T-helper 17 cell (primary cell): ENCODE data around the gene HSD17B10. TPM values are rescaled to one million over a fixed set of nuclear protein-coding genes. Genes with fewer than 3 reads are reported as not detected.
"Not testable (repeated sequence)": the region's sequence is repeated elsewhere in the genome, so short reads cannot be mapped to it uniquely, and the experiment has no call there.

Experiments
- ATAC-seq: fragments of 150-1000 bp; cut with Tn5 transposase; 2 replicates; pipeline ENCODE4 v1.10.0; 2021; ENCODE audit warnings: mild to moderate bottlenecking, moderate library complexity
- DNase-seq, 3 donors: peaks; one replicate each; pipeline versions ENCODE4 v3.0.0 to v3.0.0-alpha.2; 2020 to 2021
- H3K9me3 ChIP-seq: one replicate; pipeline ENCODE4 v1.7.0; 2013; ENCODE audit warnings: low read length, mild to moderate bottlenecking; ENCODE audit not compliant: control insufficient read depth, poor library complexity, severe bottlenecking
- H3K27ac Mint-ChIP-seq: one replicate; pipeline ENCODE4 v1.8.0; 2022; ENCODE audit warnings: mild to moderate bottlenecking, moderate library complexity, mixed read lengths
- H3K27me3 Mint-ChIP-seq: one replicate; pipeline ENCODE4 v1.8.0; 2022; ENCODE audit warnings: mixed read lengths
- H3K36me3 Mint-ChIP-seq: one replicate; pipeline ENCODE4 v1.8.0; 2022; ENCODE audit warnings: low read depth, mixed read lengths
- H3K4me1 Mint-ChIP-seq: one replicate; pipeline ENCODE4 v1.8.0; 2022; ENCODE audit warnings: mild to moderate bottlenecking, mixed read lengths
- H3K4me3 Mint-ChIP-seq: one replicate; pipeline ENCODE4 v1.8.0; 2022; ENCODE audit warnings: mild to moderate bottlenecking, moderate library complexity, mixed read lengths
- total RNA-seq, 4 donors: library from RNA in 2 of 4; stranded (reverse) in 2 of 4; gene quantifications; one replicate each; pipeline ENCODE4 v1.2.3 and lab custom pipeline; 2022 to 2026

Gene HSD17B10
- total RNA-seq, 2 donors from 2014 or later, result 41.0 to 43.4 TPM

DNA sequence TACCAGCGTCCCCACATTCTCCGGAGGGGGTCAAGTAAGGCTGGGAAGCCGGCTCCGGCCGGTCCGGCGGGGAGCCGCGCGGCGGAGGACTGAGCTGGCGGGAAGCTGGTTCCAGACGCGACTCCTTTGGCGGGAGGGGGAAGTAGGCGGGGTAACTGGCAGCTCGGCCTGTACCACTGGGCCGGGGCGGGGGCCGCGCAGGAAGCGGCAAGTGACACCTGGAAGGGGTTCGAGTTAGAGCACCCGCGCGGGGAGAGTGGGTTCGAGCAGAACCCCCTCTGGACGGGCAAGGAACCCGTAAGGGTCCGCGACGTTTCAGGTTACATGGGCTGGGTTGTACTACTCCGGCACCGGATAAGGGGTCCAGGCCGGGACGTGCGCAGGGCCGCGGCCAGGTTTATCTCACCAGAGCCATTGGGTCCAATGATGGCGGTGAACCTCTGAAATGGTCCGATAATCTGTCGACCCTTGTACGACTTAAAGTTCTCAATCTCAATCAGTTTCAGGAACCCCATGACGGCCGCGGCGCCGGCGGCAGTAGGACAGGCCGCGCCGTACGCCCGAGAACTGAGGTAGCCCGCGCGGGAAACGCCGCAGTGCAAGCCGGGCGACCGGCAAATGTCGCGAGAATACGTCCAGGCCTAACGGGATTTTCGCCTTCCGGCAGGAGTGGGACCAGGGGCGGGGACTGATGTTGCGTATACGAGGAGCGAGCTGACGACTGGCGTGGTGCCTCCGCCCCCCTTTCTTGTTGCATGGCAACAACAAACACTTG, 11.9 kb downstream of the HSD17B10 start, which contains the start of gene SMC1A:
SMC1A (minus strand) TSS at position 569 of the 775 bp plus-strand sequence; CDS start at position 515, 54 bp downstream.
- Mint-ChIP-seq H3K4me1 (peaks cover 23% of the 10 kb centered on the region), H3K36me3 (peaks cover 2% of the 10 kb centered on the region), H3K4me3 (peak within 1 kb of the TSS; percentile 96), H3K27me3 (no peaks in the 10 kb centered on the region), H3K27ac (peak within 1 kb of the TSS; percentile 95)
- no peaks in the 10 kb centered on the region for H3K9me3 ChIP-seq
- DNase-seq, result peak; percentile 81 to 91 (median 88)
- peak; percentile 87 for ATAC-seq

DNA sequence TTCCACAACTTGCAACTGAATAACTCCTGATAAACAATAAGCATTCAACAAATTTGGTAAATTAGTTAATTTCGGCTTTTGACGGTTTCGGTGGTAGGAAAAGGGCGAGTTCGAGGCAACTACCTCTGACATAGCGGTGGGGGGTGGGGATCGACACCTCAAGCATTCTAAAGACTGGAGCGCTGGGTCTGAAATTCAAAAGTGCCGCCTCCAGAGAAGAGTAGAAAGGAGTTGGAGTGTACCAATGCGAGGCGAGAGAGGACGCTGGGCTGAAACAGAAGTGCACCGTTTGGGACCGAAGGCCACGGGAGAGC, 12.4 kb downstream of the HSD17B10 start:
- Mint-ChIP-seq H3K36me3 (peaks cover 2% of the 10 kb centered on the region), H3K4me3 (peak overlapping the region; percentile 96), H3K27ac (peak overlapping the region; percentile 95), H3K27me3 (no peaks in the 10 kb centered on the region), H3K4me1 (peaks cover 23% of the 10 kb centered on the region)
- H3K9me3 ChIP-seq, result no peaks in the 10 kb centered on the region
- ATAC-seq, result peak; percentile 32
- no peak for DNase-seq

DNA sequence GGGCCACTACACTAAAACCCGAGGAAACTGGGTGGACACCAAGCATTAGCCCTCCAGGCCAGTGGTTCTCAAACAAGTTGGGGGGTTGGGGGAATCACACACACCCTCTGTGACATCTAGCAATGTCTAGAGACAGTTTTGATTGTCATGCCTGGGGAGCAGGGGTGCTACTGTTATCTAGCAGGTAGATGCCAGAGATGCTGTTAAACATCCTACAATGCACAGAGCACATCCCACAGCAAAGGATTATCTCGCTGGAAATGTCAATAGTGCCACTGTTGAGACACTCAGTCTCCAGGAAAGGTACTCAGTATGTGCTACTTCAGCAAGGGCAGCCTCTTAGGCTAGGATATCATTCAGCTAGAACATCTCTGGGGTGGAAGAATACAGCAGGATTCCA, 13.0 kb downstream of the HSD17B10 start:
- no peaks in the 10 kb centered on the region for H3K27me3 Mint-ChIP-seq
- no peaks in the 10 kb centered on the region for H3K9me3 ChIP-seq
- H3K4me1 Mint-ChIP-seq, result peaks cover 23% of the 10 kb centered on the region
- H3K27ac Mint-ChIP-seq, result peak overlapping the region; percentile 95
- peak overlapping the region; percentile 96 for H3K4me3 Mint-ChIP-seq
- H3K36me3 Mint-ChIP-seq, result peaks cover 2% of the 10 kb centered on the region
- DNase-seq (no peak), ATAC-seq (no peak)

DNA sequence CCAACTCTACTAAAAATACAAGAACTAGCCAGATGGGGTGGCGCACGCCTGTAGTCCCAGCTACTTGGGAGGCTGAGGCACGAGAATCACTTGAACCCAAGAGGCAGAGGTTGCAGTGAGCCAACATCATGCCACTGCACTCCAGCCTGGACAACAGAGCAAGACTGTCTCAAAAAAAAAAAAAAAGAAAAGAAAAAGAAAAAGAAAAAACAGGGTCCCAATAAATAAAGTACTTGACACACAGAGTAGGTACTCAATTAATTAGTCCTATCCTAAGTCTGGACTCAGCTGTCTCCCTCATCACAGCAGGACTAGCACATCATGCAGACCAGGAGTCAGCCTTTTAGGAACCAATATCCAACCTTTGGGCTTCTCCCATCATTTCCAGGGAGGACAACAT, 13.8 kb downstream of the HSD17B10 start:
- peaks cover 23% of the 10 kb centered on the region for H3K4me1 Mint-ChIP-seq
- not testable (repeated sequence) for H3K9me3 ChIP-seq, H3K27me3 Mint-ChIP-seq, ATAC-seq, H3K36me3 Mint-ChIP-seq, DNase-seq, H3K27ac Mint-ChIP-seq
- H3K4me3 Mint-ChIP-seq, result peak overlapping the region; percentile 41

DNA sequence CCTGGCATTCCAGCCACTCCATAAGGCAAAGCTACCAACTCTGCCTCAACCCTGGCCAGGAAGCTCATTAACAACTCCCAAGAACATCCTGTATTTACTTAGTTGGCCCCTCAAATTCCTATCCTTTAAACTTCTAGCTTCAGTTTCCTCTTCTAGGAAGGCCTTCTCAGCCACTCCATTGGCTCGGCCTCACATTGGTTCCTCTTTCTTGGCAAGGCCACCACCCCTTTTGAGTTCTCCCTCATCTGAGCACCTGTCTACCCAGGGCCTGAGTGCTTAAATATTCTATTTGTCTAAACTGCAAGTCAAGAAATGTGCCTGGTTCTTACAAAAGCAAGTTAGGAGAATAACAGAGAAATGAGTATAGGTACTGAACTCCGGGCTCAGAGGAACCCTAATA, 21.7 kb downstream of the HSD17B10 start:
- H3K27ac Mint-ChIP-seq, result no peak overlapping the region
- no peaks in the 10 kb centered on the region for H3K9me3 ChIP-seq
- no peak for DNase-seq
- peaks cover 4% of the 10 kb centered on the region for H3K4me1 Mint-ChIP-seq
- ATAC-seq, result no peak
- H3K4me3 Mint-ChIP-seq, result no peak overlapping the region
- peaks cover 5% of the 10 kb centered on the region for H3K36me3 Mint-ChIP-seq
- no peaks in the 10 kb centered on the region for H3K27me3 Mint-ChIP-seq

DNA sequence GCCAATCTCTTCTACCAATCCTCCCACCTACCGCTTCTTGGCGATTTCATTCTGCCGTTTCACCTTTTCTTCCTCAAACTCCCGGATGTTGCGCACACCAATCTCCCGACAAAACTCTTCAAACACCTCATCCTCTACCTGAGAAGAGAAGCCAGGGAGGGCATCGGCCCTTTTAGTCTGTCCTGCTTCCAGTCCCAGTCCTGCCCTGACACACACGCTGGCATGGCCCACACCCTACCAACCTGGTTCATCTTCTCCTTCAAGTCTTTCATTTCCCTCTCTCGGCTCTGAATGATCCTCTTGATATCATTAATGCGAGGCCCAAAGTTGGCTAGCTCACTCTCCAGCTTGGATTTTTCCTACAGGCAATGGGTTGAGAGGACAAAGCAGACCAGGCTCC, 30.6 kb downstream of the HSD17B10 start:
- Mint-ChIP-seq H3K36me3 (peaks cover 10% of the 10 kb centered on the region), H3K4me1 (peaks cover 2% of the 10 kb centered on the region), H3K27me3 (no peaks in the 10 kb centered on the region), H3K4me3 (no peak overlapping the region), H3K27ac (no peak overlapping the region)
- DNase-seq (no peak), ATAC-seq (no peak)
- H3K9me3 ChIP-seq, result no peaks in the 10 kb centered on the region

DNA sequence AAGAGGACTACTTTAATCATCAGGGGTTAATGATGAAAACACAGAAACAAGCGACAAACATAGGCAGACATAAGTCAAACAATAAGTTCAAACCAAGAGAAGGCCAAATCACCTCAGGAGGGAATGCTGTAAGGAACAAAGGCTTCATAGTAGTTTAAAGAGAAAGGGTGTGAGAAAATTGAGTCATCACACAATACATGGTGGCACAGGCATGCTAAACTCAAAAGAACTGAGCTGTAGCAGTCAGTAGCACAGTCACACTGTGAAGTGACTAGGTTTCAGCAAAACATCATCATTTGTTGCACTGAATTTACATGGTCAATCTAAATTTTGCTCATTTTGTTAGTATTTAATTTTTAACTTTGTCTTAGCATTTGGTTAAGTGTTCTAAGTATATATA, 36.0 kb downstream of the HSD17B10 start:
- H3K9me3 ChIP-seq, result no peaks in the 10 kb centered on the region
- peaks cover 15% of the 10 kb centered on the region for H3K36me3 Mint-ChIP-seq
- H3K27me3 Mint-ChIP-seq, result no peaks in the 10 kb centered on the region
- DNase-seq (no peak), ATAC-seq (no peak)
- no peak overlapping the region for H3K4me3 Mint-ChIP-seq
- H3K27ac Mint-ChIP-seq, result no peak overlapping the region
- peaks cover 2% of the 10 kb centered on the region for H3K4me1 Mint-ChIP-seq

DNA sequence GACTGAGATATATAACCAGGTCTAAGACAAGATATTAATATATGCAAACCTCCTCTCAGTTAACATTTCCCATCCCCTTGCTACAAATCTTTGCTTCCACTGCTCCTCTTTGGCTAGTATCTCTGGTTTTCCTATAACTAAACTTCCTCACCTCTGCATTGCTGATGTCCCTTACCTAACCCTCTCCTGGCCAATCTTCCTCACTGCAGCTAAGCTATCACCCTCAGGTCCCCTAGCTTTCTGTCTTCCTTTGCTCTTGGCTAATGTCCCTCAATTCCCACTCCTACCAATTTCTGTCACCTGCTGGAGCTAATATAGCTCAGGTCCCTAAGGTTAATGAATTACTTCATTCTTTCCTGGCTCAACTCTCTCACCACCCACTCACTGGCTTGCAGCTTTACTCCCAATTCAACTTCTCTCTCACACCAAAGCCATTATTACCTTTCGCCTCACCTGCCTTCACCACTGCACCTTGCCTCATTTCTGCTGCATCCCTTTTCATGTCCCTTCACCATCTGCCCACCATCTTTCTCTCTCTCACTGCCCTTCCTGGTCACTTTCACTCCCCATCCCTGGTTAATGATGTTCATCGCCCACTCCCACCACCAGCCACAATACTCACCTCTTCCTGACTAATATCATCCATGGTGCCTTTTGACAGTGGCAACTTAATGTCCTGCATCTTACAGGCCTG, 38.4 kb downstream of the HSD17B10 start:
- Mint-ChIP-seq H3K36me3 (peaks cover 11% of the 10 kb centered on the region), H3K4me3 (no peak overlapping the region), H3K27me3 (no peaks in the 10 kb centered on the region), H3K4me1 (peaks cover 2% of the 10 kb centered on the region), H3K27ac (no peak overlapping the region)
- no peaks in the 10 kb centered on the region for H3K9me3 ChIP-seq
- ATAC-seq (no peak), DNase-seq (no peak)

DNA sequence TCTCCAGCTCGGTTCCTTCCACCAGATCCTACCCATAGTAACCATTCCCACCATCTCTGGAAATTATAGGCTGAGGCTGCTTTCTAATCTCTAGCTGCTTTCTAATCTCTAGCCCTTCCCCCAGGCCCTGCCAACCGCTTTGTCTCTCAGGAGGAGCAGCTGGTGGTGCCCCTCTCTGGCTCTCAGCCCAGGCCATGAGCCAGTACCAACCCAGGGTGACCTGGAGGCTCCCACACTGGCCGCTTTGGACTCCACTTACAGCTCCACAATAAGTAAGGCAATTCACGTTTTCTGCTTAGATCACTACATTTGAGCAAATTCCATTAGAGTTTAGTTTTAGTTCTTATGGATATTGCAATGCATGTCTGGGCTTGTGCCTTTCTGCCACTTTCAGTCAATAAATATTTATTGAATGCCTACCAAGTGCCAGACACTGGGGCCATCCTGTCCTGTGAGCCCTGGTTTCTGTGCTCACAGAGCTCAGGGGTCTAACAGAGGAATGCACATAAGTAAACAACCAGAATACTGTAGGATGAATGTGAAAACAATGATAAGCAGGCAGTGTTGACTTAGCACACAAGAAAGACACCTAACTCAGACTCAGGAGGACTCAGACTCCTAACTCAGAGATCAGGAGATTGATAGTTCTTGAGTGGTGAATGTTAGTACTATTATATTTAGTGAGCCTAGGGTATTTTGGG, 50.6 kb downstream of the HSD17B10 start:
- H3K4me3 Mint-ChIP-seq, result no peak overlapping the region
- H3K27ac Mint-ChIP-seq, result no peak overlapping the region
- DNase-seq, result no peak
- no peaks in the 10 kb centered on the region for H3K9me3 ChIP-seq
- ATAC-seq, result no peak
- no peaks in the 10 kb centered on the region for H3K27me3 Mint-ChIP-seq
- no peaks in the 10 kb centered on the region for H3K4me1 Mint-ChIP-seq
- H3K36me3 Mint-ChIP-seq, result no peaks in the 10 kb centered on the region

Other genes starting within 250 kb of the HSD17B10 start
- gene KDM5C, start 209.2 kb downstream of the HSD17B10 start, total RNA-seq, result 100 to 1,000 TPM; 208 to 211 TPM
- 1 to 10 TPM; 1.9 TPM for gene IQSEC2, start 152.8 kb downstream of the HSD17B10 start, total RNA-seq
- gene SMC1A, start 11.7 kb downstream of the HSD17B10 start, total RNA-seq, result 10 to 100 TPM; 43.4 to 47.6 TPM
- gene RIBC1, start 11.5 kb downstream of the HSD17B10 start, total RNA-seq, result 1 to 10 TPM; 1.5 to 1.6 TPM